AG04449 (cell line): ENCODE measurements around the gene TSPAN5.

Experiments used
- CTCF ChIA-PET: fragments of 350-600 bp; formaldehyde crosslinking; extraction: SDS; loops from one replicate; lab custom pipeline; 2021; ENCODE audit warnings: antibody characterized with exemption; lab: Yijun Ruan, JAX
- POLR2A ChIA-PET: fragments of 400-600, 350-600 bp; formaldehyde crosslinking; extraction: SDS; loops from one replicate; lab custom pipeline; 2020; ENCODE audit warnings: antibody characterized with exemption, inconsistent platforms; lab: Yijun Ruan, JAX
- DNase-seq: peaks from one replicate; pipeline ENCODE4 v3.0.0-alpha.2; 2010; ENCODE audit warnings: low read depth, low spot score
- H3K4me3 ChIP-seq: 2 replicates; pipeline ENCODE4 v1.5.1; 2011; ENCODE audit warnings: low read depth, mild to moderate bottlenecking, control low read depth, low read length
- CTCF ChIP-seq: IDR thresholded peaks from one replicate; pipeline ENCODE4 v1.5.1; 2011; ENCODE audit warnings: mild to moderate bottlenecking, moderate library complexity, low read length, control low read depth, inconsistent platforms; ENCODE audit not compliant: insufficient read depth; ENCODE audit errors: missing control alignments

The TSPAN5 gene

GRCh38 chr4:98656443-98656842 lies 2.0 kb downstream of the TSPAN5 start:
- H3K4me3 ChIP-seq = peak overlapping the region; percentile 92
- ChIA-PET CTCF (interaction anchor here (0.5 to 1.8 kb wide), 4 partner anchors 11 to 192 kb away, joined by 3 to 7 read pairs (median 3); no protein-coding TSS in a partner anchor), POLR2A (no interaction called here)
- no peak for DNase-seq
- no peak for TF ChIP-seq CTCF

- TF ChIP-seq CTCF = no peak
- peak; percentile 89 for DNase-seq
- CTCF ChIA-PET = interaction anchor here (1.2 to 1.7 kb wide), 2 partner anchors 12 to 186 kb away, joined by 5 to 7 read pairs; no protein-coding TSS in a partner anchor
- POLR2A ChIA-PET = interaction anchor here (0.6 to 1.2 kb wide), 2 partner anchors 187 to 275 kb away, joined by 3 to 4 read pairs; partner anchors contain the start of gene EIF4E
- H3K4me3 ChIP-seq = no peak overlapping the region; the same call in 1 of the 2 replicates
These were observed 4.2 kb downstream of the TSPAN5 start for GRCh38 chr4:98653890-98654867.

- TF ChIP-seq CTCF = no peak
- H3K4me3 ChIP-seq = no peak overlapping the region
- ChIA-PET POLR2A (interaction anchor here (0.7 to 1.2 kb wide), 2 partner anchors 179 to 186 kb away, joined by 3 to 4 read pairs; no protein-coding TSS in a partner anchor), CTCF (interaction anchor here (0.8 to 1.7 kb wide), 4 partner anchors 11 to 403 kb away, joined by 3 to 7 read pairs (median 3); no protein-coding TSS in a partner anchor)
- no peak for DNase-seq
These were observed 5.4 kb downstream of the TSPAN5 start for GRCh38 chr4:98652996-98653395.

- ChIA-PET POLR2A (no interaction called here), CTCF (interaction anchor here (1.2 to 1.3 kb wide), 2 partner anchors 24 to 408 kb away, joined by 3 to 4 read pairs; no protein-coding TSS in a partner anchor)
- no peak overlapping the region for H3K4me3 ChIP-seq
- no peak for TF ChIP-seq CTCF
- DNase-seq = no peak
These were observed 9.8 kb downstream of the TSPAN5 start for GRCh38 chr4:98648602-98649001.

- no peak for TF ChIP-seq CTCF
- no peak for DNase-seq
- POLR2A ChIA-PET = no interaction called here
- H3K4me3 ChIP-seq = no peak overlapping the region
- CTCF ChIA-PET = interaction anchor here (1.1 kb wide), 1 partner anchor 180 kb away, joined by 3 read pairs; no protein-coding TSS in a partner anchor
These were observed 12.0 kb downstream of the TSPAN5 start for GRCh38 chr4:98646422-98646821.

- no peak overlapping the region for H3K4me3 ChIP-seq
- ChIA-PET POLR2A (no interaction called here), CTCF (interaction anchor here (1.1 to 1.4 kb wide), 2 partner anchors 10 to 179 kb away, joined by 3 read pairs; no protein-coding TSS in a partner anchor)
- TF ChIP-seq CTCF = no peak
- DNase-seq = no peak
These were observed 12.9 kb downstream of the TSPAN5 start for GRCh38 chr4:98645527-98645926.
